Ovary (tissue), 3 donors: ENCODE results near the gene WFDC2.

Experiments
- CTCF ChIP-seq, 3 donors: fragments of 450-650 bp in 2 of 3; fragments of 200-600 bp in 1 of 3; IDR thresholded peaks; one replicate each; pipeline versions ENCODE4 v1.5.1 to v1.8.0; 2016 to 2022; ENCODE audit warnings: antibody characterized with exemption in 3 of 3, mild to moderate bottlenecking in 1 of 3
- EP300 ChIP-seq: sonication (generic); formaldehyde crosslinking; IDR thresholded peaks from one replicate; pipeline ENCODE4 v1.6.1; 2017; ENCODE audit warnings: antibody characterized with exemption
- POLR2A ChIP-seq: fragments of 450-650 bp; IDR thresholded peaks from one replicate; pipeline ENCODE4 v1.6.1; 2017; ENCODE audit warnings: antibody characterized with exemption, mild to moderate bottlenecking, moderate library complexity
- donor health status: DM: no; HTN: no; CAD: no.

GRCh38 chr20:45508068-45508886 is 38.7 kb downstream of the WFDC2 start:
- TF ChIP-seq CTCF (IDR thresholded peaks at IDR 0.05): no peak
- TF ChIP-seq POLR2A: no peak
- no peak for TF ChIP-seq EP300
